ENCODE measurements around the gene AMOTL2. TPM values are rescaled to one million over a fixed set of nuclear protein-coding genes. Genes with fewer than 3 reads are reported as not detected.

Gene AMOTL2
- total RNA-seq, 4 donors from 2014 or later, result 49.4 to 87.5 (median 61.4) TPM

- TF ChIP-seq CTCF (IDR thresholded peaks at IDR 0.05) (no peak), POLR2A (IDR thresholded peaks at IDR 0.05) (no peak)
- no peak for DNase-seq
- no peaks in the 10 kb centered on the region for H3K9me3 ChIP-seq
- no peaks in the 10 kb centered on the region for H3K27me3 ChIP-seq
- H3K36me3 ChIP-seq, result no peaks in the 10 kb centered on the region
- intact Hi-C loops (cut with DNase I; ENCODE audit: low total_unique reads), result no loop called here
- H3K4me1 ChIP-seq, result peaks cover 6 to 21% of the 10 kb centered on the region in 2 donors
- H3K27ac ChIP-seq, result peak overlapping the region; percentile 22 to 34
- H3K4me3 ChIP-seq, result no peak overlapping the region
Measured at GRCh38 chr3:134353831-134354611, 20.2 kb downstream of the AMOTL2 start.

- no peaks in the 10 kb centered on the region for H3K9me3 ChIP-seq
- TF ChIP-seq CTCF (IDR thresholded peaks at IDR 0.05), result no peak
- TF ChIP-seq POLR2A (IDR thresholded peaks at IDR 0.05), result no peak
- H3K27ac ChIP-seq, result peak overlapping the region; percentile 22 to 34
- no peak overlapping the region for H3K4me3 ChIP-seq
- intact Hi-C loops (cut with DNase I; ENCODE audit: low total_unique reads), result no loop called here
- no peaks in the 10 kb centered on the region for H3K36me3 ChIP-seq
- DNase-seq, result no peak
- peaks cover 3 to 14% of the 10 kb centered on the region in 2 donors for H3K4me1 ChIP-seq
- no peaks in the 10 kb centered on the region for H3K27me3 ChIP-seq
Measured at GRCh38 chr3:134353171-134353825, 20.9 kb downstream of the AMOTL2 start.

GRCh38 chr3:134352031-134352671, 22.1 kb downstream of the AMOTL2 start:
- peak in 1 of 2 donors; percentile 18 for DNase-seq

GRCh38 chr3:134351427-134351826, 22.8 kb downstream of the AMOTL2 start:
- no peaks in the 10 kb centered on the region for H3K36me3 ChIP-seq
- H3K27me3 ChIP-seq, result no peaks in the 10 kb centered on the region
- peak overlapping the region; percentile 33 to 49 for H3K27ac ChIP-seq
- intact Hi-C loops (cut with DNase I; ENCODE audit: low total_unique reads), result no loop called here
- peaks cover 0 to 4% of the 10 kb centered on the region in 2 donors for H3K9me3 ChIP-seq
- TF ChIP-seq CTCF (IDR thresholded peaks at IDR 0.05), result no peak
- no peak for TF ChIP-seq POLR2A (IDR thresholded peaks at IDR 0.05)
- peaks cover 0 to 3% of the 10 kb centered on the region in 2 donors for H3K4me1 ChIP-seq
- peak in 1 of 2 donors; percentile 58 for DNase-seq
- H3K4me3 ChIP-seq, result no peak overlapping the region

More at GRCh38 chr3:134352031-134352671, 22.1 kb downstream of the AMOTL2 start:
- no peaks in the 10 kb centered on the region for H3K27me3 ChIP-seq
- peak overlapping the region; percentile 9 to 49 for H3K27ac ChIP-seq
- intact Hi-C loops (cut with DNase I; ENCODE audit: low total_unique reads), result no loop called here
- H3K4me3 ChIP-seq, result no peak overlapping the region
- H3K9me3 ChIP-seq, result no peaks in the 10 kb centered on the region
- H3K4me1 ChIP-seq, result peaks cover 0 to 8% of the 10 kb centered on the region in 2 donors
- no peak for TF ChIP-seq POLR2A (IDR thresholded peaks at IDR 0.05)
- no peak for TF ChIP-seq CTCF (IDR thresholded peaks at IDR 0.05)
- no peaks in the 10 kb centered on the region for H3K36me3 ChIP-seq
